ENCODE results near the gene ADAT1.

Gene ADAT1

GRCh38 chr16:75565640-75566039, 57.4 kb downstream of the ADAT1 start:
- DNase-seq (ENCODE audit: low spot score), result no peak
- TF ChIP-seq CTCF (IDR thresholded peaks at IDR 0.05; ENCODE audit: extremely low read depth, missing control alignments), result no peak

DNA sequence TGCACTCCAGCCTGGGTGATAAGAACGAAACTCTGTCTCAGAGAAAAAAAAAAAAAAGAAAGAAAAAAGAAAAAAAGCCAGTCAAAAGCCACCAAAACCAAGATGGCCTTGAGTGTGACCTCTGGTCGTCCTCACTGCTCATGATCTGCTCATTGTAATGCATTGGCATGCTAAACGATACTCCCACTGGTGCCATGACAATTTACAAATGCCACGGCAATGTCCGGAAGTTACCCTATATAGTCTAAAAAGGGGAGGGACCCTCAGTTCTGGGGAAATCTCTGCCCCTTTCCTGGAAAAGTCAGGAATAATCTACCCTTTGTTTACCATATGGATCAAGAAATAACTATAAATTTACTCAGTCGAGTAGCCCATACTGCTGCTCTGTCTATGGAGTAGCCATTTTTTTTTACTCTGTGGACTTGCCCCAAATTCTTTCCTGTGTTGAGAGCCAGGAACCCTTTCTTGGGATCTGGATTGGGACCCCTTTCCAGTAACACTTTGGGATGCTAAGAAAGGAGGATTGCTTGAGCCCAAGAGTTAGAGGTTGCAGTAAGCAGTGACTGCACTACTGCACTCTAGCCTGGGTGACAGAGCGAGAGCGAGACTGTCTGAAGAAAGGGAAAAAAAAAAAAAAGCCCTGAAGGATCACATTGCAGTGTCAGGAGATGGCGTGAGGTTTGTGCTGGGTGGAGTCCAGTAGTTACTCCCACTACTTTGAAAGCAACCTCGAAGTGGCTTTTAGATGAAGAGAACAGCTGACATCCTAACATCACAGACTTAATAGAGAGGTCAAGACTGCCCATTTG, 63.3 kb downstream of the ADAT1 start:
- no peak for DNase-seq (ENCODE audit: low spot score)
- TF ChIP-seq CTCF (IDR thresholded peaks at IDR 0.05; ENCODE audit: extremely low read depth, missing control alignments), result no peak

GRCh38 chr16:75558846-75559401, 64.2 kb downstream of the ADAT1 start:
- no peak for TF ChIP-seq CTCF (IDR thresholded peaks at IDR 0.05; ENCODE audit: extremely low read depth, missing control alignments)
- DNase-seq (ENCODE audit: low spot score), result no peak

- no peak for DNase-seq (ENCODE audit: low spot score)
- no peak for TF ChIP-seq CTCF (IDR thresholded peaks at IDR 0.05; ENCODE audit: extremely low read depth, missing control alignments)
Observed at GRCh38 chr16:75556431-75556950, 66.6 kb downstream of the ADAT1 start.

GRCh38 chr16:75555707-75556430, 67.2 kb downstream of the ADAT1 start, which contains the start of gene TMEM231:
Gene TMEM231 (minus strand): TSS chr16:75556252. CDS start chr16:75556209, 43 bp downstream.
- peak; percentile 97 for DNase-seq (ENCODE audit: low spot score)
- TF ChIP-seq CTCF (IDR thresholded peaks at IDR 0.05; ENCODE audit: extremely low read depth, missing control alignments), result no peak

GRCh38 chr16:75555213-75555706, 67.8 kb downstream of the ADAT1 start:
- peak; percentile 77 for DNase-seq (ENCODE audit: low spot score)

More at GRCh38 chr16:75555213-75555706, 67.8 kb downstream of the ADAT1 start:
- no peak for TF ChIP-seq CTCF (IDR thresholded peaks at IDR 0.05; ENCODE audit: extremely low read depth, missing control alignments)
